GM23248 (cell line): Measurements from ENCODE around the gene SKP1.

Source experiments
- EZH2 ChIP-seq: fragments of 200-600 bp; sonication (generic); IDR thresholded peaks from 2 replicates; pipeline ENCODE4 v1.6.1; 2018; ENCODE audit warnings: antibody characterized with exemption, mild to moderate bottlenecking; ENCODE audit not compliant: insufficient read depth, poor library complexity, severe bottlenecking
- EZH2phosphoT487 ChIP-seq: fragments of 200-600 bp; sonication (generic); IDR thresholded peaks from 2 replicates; pipeline ENCODE4 v1.6.1; 2018; ENCODE audit warnings: antibody characterized with exemption, moderate library complexity, mild to moderate bottlenecking, low read depth; ENCODE audit not compliant: insufficient read depth

DNA sequence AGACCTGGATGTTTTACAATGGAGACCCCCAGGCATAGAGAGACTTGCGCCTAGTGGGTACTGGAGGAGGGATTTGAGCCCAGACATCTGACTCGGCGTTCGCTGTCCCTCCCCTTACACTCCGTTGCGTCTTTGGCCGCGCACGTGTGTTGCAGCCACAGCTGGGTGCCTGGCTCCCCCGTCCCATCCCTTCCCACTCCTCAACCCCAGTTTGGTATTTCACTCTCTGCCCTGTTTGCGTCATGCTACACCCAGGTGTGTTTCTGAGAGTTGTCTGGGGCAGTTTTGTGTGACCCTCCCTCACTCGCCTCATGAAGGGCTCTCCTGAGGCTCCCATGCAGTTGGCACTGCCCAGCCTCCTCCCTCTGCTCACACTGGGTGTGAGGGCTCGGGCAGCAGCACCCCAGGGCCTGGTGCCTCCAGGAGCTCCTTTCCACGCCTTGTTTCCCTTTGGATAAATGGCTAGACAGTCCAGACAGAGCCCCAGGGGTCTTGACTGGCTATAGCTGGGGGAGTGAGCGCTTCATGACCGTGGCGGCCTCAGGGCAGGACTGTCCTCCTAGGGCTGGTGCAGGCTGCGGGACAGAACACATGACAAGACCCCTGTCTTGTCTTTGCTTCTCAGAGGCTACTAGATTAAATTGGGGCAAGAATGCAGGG is 48.6 kb downstream of the SKP1 start:
- TF ChIP-seq EZH2phosphoT487 (no peak), EZH2 (no peak)
